ENCODE measurements around the gene WIZ.
A peak's percentile ranks its signal among the peaks of the same experiment; 100 is the strongest.
"Not testable (repeated sequence)": the region's sequence is repeated elsewhere in the genome, so short reads cannot be mapped to it uniquely, and the experiment has no call there.

Gene WIZ, protein sequence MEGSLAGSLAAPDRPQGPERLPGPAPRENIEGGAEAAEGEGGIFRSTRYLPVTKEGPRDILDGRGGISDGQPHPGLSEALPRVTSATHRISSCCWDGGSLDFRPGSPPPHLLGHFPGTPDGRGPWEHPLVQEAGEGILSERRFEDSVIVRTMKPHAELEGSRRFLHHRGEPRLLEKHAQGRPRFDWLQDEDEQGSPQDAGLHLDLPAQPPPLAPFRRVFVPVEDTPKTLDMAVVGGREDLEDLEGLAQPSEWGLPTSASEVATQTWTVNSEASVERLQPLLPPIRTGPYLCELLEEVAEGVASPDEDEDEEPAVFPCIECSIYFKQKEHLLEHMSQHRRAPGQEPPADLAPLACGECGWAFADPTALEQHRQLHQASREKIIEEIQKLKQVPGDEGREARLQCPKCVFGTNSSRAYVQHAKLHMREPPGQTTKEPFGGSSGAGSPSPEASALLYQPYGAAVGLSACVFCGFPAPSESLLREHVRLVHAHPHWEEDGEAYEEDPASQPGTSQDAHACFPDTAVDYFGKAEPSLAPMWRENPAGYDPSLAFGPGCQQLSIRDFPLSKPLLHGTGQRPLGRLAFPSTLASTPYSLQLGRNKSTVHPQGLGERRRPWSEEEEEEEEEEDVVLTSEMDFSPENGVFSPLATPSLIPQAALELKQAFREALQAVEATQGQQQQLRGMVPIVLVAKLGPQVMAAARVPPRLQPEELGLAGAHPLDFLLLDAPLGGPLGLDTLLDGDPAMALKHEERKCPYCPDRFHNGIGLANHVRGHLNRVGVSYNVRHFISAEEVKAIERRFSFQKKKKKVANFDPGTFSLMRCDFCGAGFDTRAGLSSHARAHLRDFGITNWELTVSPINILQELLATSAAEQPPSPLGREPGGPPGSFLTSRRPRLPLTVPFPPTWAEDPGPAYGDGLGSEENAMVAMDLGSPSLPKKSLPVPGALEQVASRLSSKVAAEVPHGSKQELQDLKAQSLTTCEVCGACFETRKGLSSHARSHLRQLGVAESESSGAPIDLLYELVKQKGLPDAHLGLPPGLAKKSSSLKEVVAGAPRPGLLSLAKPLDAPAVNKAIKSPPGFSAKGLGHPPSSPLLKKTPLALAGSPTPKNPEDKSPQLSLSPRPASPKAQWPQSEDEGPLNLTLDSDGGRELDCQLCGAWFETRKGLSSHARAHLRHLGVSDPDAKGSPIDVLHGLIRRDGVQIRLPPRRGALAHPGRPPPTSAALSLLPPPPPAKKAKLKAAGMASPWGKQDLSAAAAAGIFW (N-terminal part only)

DNA sequence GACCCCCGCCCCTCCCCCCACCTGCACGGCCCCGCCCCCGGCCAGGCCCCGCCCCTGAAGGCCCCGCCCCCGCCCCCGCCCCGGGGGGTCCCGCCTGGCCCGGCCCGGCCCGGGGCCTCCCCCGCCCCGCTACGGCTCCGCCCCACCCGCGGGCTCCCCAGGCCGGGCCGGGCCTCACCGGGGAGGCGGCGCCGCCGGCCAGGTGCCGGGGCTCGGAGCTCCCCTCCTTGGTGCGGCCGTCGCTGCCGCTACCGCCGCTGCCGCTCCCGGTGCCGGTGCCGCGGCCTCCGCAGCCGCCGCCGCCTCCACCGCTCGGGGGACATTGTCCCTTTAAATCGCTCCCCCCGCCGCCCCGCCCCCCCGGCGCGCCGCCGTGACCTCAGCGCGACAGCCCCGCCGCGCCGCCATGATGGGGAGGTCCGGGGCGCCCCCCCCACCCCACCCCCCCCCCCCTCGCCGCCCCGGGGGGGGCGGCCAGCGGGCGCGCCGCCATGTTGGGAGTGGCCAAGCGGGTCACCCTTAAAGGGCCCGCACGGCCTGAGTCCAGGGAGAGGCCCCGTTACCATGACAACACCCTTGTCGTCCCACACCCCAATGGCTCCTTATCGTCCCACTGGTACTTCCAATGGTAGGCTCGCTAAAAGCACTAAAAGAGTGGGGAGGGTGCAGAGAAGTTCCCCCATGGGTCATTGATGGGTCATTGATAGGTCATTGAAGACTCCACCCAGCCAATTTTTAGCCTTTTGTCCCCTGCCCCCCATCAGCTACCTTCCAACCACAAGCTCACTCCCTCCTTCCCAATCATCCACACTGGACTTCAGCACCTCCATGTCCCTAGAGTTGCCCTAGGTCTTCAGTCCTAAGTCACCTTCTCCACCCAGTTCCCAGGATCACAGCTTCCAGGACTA, at the start of gene WIZ:
Gene WIZ, minus strand, starts transcription at position 337 of the 908 bp plus-strand sequence. CDS start 1,649 bp downstream, outside the sequence.
- DNase-seq, result peak in 13 of 14 donors; percentile 23 to 83 (median 60)

DNA sequence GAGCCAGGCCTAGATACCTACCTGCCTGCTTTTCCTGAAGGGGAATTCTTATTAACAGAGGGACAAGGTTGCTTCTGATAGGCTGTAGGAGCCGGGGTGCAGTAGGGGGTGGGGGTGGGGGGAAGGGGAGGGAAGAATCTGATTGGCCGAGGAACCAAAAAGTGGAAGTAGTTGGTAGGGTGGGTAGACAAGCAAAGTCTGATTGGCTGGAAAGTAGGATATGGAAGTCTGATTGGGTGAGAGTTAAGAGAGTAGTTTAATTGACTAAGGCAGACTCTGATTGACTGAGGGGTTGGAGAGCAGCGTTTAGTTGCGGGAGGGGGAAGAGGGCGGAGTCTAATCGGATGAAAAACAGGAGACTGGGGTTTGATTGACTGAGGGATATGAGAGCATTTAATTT, 49.2 kb upstream of the WIZ start:
- DNase-seq, result no peak

DNA sequence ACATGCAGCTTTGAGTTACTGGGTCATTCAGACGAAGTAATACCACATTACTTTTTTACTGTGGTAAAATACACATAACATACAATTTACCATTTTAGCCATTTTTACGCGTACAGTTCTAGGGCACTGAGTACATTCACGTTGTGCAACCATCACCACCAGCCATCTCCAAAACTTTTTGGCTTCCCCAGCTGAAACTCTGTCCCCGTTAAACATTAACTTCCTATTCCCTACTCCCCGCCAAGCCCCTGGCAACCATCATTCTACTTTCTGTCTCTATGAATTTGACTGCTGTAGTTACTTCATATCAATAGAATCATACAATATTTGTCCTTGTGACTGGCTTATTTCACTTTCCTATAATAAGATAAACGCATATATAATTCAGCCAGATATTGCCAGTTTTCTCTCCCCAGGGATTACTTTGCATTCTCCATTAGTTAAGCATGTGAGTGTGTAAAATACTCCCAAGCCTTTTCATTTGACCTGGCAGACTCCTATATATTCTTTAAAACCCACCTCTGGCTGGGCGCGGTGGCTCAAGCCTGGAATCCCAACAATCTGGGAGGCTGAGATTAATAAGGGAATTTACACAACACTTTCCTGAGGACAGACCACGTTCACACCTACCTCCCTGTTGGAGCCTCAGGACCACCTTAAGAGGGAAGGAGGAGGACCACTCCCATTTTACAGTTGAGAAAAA, 48.6 kb upstream of the WIZ start:
- no peak for DNase-seq

DNA sequence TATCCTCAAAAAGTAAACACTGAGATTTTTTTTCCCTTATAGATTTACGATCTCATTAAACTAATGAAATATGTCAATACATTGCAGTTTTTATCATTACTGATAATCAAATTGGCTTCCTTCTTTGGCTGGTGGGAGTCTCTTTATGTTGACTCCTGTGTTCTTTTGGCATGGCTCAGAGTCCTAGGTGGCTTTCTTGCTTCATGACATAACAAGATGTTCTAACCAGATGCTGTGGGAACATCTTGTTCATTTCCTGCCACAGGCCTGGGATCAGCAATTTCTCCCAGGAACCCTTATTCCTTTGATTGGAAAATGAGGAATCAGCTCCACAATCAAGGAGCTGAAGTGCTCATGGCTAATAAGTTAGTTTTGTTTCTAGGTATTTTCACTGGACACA, 45.4 kb upstream of the WIZ start:
- DNase-seq, result no peak

DNA sequence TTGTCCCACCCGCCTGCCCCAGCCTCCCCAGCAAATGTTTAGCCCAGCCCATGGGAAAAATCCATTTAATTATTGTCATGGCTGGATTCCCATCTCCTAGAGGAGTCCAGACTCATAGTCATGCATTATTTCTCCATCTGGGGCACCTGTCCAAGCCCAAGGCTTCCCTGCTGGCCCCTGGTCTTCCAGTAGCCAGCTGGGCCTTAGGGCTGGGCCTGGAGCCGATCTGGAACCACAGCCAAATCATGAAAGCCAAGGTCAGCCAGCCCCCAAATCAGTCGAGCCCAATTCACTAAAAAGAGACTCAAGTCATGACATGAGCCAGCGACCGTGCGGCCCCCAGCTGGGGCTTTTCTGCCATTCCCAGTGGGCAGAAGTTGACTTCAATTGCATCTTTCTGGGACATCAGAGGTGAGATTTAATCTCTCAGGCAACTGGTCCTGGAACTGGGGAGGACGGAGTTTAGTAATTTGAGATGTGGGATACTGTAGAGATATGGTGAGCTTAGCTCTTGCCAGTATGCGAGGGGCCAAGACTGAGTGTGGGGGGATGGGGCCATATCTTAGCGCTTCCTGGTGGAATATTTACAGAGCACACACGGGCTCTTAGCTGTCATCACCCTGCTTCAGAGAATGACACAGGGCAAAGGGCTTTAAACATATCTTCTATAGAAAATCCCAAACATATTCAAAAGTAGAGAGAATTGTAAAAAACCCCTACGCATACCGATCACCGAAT, 38.9 kb upstream of the WIZ start:
- no peak for DNase-seq

DNA sequence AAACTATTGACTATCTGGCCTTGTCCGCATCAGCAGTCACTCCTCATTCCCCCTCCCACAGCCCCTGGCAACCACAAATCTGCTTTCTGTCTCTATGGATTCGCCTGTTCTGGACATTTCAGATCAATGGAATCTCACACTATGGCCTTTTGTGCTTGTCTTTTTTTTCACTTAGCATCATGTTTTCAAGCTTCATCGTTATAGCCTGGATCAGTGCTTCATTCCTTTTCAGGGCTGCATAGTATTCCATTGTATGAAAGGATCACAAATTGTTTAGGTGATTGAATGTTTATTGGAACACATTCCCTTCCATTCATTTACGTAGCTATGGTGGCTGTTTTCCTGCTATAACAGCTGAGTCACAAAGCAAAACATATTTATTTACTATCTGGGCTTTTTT, 37.3 kb upstream of the WIZ start:
- no peak for DNase-seq

DNA sequence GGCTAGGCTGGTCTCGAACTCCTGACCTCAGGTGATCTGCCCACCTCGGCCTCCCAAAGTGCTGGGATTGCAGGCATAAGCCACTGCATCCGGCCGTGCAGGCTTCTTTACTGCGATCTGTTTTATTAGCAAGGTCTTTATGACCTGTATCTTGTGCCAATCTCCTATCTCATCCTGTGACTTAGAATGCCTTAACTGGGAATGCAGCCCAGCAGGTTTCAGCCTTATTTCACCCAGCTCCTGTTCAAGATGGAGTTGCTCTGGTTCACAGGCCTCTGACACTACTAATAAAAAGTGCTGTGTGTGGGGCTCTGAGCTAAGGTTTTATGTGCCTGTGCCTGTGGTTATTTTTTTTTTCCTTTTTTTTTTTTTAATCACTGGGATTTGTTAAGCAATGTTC, 36.0 kb upstream of the WIZ start:
- DNase-seq, result not testable (repeated sequence)

DNA sequence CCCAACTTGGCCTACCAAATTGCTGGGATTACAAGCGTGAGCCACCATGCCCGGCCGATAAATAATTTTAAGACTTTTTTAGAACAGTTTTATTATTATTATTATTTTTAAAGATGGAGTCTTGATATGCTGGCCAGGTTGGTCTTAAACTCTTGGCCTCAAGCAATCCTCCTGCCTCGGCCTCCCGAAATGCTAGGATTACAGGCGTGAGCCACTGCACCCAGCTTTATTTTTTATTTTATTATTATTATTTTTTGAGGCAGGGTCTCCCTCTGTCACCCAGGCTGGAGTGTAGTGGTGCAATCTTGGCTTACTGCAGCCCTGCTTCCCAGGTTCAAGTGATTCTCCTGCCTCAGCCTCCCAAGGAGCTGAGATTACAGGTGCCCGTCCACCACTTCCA, 31.2 kb upstream of the WIZ start:
- not testable (repeated sequence) for DNase-seq

DNA sequence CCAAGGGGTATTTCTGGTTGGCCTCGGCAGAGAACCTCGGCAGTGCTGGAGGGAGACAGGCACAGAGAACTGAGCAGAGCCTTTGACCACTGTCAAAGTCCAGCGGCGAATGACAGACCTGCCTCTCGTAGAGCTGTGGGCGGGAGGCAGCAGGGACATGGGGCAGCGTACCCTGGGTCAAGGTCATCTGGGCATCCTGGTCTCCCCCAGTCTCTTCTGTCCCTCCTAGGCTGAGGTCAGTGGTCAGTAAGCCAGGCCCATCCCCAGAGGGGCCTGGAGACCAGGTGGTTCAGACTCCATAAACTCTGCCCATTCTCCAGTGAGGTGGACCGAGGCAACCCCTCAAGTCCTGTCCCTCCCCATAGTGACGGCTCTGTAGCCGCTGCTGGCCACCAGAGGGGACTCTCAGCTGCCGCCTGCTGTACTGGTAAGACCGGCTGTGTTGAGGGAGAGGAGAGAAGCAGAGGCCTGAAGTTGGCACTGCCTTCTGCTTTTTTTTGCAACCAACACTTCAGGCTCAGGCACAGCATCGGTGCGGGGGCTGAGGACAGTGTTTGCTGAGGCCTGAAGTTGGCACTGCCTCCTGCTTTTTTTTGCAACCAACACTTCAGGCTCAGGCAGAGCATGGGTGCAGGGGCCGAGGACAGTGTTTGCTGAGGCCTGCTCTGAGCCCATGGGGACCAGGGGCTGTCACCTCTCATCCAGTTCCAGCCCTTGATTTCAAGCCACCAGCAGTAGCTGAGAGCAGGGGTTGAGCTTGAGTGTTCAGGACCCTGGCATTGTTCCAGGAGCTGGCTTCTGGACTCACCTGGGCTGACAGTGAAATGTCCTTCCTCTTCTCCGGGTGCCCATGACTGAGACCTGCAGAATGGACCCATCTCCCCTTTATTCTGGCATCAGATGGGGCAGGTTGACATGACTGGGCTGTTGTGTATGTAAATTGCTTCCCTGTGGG, 29.9 kb upstream of the WIZ start, which contains the start of gene PGLYRP2:
Gene PGLYRP2, minus strand, starts transcription at position 111 of the 955 bp plus-strand sequence. CDS start 130 bp downstream, outside the sequence.
- DNase-seq, result peak in 2 of 14 donors; percentile 1

DNA sequence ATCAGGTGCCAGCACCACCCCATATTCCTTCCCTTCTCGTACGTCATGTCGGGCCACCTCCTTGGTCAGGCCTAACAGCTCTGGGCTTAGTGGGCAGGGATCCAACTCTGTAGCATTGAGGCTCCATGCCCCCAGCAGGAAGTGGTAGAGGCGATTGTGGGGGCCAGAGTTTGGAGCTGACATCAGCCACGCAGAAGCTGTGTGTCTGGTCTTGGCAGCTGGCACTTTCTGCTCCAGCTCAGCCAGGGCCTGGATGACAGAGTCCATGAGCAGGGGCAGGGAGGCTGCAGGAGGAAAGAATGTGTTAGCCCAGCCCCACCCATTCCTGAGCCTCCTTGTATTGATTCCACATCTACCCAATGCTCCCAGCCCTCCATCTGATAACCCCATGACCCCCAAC, 26.6 kb upstream of the WIZ start:
- DNase-seq, result no peak

DNA sequence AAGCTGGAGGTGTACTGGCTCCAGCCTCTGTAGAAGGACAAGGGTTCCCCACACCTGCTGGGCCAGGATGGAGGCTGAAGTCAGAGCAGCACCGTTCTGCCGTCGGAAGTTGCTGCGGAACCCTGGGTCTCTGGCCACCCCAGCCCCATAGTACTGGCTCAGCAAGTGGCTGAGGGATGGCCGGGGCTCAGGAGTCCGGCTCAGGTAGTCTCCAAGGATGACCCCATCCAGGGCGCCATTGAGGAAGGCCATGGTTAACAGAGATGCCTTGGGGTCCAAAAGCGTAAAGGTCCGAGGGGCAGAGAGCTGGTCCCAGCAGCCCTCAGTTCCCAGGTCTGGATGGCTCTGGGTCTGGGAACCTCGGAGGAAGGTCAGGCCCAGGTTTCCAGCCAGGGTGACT, 25.9 kb upstream of the WIZ start:
- DNase-seq, result no peak

DNA sequence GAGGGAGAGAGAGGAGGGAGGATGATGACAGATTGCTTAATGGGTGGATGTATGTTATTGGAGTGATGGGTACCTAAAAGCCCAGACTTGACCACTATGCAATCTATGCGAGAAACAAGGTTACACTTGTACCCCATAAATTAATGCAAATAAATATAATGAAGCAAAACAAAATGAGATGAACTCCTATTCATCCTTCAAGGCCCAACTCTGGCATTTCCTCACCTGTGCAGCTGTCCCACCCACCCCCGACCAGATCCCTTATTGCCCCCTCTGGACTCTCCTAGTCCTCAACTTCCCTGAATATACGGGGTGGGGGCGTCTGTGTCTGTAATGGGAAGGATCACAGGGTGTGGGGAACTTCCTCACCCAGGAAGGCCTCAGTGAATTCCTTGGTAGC, 25.4 kb upstream of the WIZ start:
- DNase-seq, result no peak

DNA sequence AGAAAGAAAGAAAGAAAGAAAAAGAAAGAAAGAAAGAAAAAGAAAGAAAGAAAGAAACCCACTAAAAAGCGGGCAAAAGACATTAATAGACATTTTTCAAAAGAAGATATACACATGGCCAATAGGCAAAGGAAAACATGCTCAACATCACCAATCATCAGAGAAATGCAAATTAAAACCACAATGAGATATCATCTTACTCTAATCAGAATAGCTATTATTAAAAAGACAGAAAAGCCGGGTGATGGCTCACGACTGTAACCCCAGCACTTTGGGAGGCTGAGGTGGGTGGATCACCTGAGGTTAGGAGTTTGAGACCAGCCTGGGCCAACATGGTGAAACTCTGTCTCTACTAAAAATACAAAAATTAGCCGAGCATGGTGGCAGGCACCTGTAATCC, 24.1 kb upstream of the WIZ start:
- DNase-seq, result not testable (repeated sequence)

DNA sequence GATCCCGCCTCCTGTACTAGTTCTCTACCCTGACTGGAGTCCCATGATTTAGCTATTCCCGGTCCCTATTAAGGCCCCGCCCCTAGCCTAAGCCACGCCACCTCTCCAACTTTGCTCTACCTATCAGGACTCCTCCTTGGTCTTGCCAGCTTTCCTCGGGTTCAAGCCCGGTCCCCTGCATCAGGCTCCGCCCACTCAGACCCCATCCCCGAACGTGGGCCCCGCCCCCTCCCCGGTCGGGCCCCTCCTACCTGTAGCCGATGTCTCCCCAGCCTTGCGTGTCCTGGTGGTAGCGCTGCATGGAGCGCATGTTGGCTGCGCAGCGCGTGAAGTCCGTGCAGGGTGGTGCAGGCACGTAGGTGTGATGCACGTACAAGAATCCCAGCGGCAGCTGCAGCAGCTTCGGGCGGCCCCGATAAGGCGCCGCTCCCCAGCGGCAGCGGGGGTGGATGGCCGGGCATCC, 21.9 kb upstream of the WIZ start:
- no peak for DNase-seq

DNA sequence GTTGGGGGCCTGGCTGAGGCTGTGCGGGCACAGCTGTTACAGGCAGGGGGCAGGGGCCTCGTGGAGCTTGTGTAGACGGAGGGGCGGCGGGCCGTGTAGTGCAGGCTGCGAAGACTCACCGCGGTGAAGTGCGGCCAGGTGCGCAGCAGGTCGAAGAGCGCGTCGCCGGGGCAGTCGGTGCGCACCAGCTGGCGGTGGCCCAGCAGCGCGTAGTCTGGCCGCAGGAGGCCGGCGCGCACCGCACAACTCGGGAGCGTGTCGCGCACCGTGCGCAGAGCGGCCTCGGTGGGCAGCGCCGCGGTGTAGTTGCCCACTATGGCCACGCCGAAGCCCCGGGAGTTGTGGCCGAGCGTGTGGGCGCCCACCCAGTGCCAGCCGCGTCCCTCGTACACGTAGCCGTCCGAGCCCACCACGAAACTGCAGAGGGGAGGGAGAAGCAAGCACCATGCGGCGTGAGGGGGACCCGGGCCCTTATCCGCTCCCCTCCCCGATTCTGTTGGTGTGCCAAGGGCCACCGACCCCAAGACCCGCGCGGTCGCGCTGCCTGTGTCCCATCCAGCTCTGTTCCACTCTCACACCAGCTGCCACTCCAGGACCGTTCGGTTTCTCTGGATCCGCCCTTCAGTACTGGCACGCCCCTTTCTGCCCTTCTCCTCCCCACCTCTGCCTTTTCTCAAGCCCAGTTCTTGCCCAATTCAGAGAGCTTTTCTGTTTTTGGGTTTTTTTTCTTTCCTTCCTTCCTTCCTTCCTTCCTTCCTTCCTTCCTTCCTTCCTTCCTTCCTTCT, 19.9 kb upstream of the WIZ start:
- no peak for DNase-seq

DNA sequence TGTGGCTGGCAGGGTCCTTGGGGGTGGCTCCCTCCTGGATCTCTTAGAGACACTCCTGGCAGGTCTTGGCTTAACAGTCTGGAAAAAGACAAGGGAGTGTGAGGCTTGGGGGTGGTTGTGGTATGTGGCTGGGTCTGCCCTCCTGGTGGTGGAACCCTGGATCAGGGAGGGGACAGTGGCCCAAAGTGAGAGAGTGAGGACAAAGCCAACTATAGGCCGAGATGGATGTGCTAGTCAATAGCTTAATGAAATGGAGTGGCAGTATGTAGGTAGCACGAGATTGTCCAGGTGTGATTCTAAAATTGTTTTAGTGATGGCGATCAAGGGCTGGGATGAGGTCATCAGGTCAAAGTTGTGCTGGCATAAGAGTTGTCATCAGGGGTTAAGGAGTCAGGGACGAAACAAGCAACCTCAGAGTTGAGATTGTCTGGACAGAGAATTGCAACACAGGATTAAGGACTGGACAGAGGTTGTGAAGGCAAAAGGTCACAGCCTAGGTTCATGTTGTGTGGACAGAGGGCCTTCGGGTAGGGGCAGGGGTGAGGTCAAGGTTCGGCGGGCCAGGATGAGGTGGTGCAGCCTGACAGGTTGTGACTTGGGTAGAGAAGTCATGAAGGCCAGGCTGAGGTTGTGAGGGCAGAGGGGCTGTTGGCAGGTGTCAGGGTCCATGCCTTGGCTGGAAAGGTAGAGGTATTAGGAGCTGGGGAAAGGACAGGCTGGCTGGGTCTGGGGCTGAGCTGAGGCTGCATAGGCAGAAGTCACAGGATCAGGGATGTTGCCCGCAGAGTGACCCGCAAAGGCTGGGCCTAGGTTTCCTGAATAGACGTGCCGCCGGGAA, 19.1 kb upstream of the WIZ start:
- no peak for DNase-seq

DNA sequence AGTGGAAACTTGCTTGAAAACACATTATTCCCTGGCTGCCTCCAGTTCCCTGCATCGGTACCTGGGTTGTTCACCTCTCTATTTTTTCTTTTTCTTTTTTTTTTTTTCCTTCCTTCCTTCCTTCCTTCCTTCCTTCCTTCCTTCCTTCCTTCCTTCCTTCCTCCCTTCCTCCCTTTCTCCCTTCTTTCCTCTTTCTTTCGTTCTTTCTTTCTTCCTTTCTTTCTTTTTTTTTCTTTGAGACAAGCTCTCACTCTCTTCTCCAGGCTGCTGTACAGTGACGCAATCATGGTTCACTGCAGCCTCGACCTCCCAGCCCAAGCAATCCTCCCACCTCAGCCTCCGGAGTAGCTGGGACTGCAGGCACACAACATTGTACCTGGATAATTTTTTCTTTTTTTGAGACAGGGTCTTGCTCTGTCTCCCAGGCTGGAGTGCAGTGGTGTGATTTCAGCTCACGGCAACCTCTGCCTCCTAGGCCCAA, 18.0 kb upstream of the WIZ start:
- DNase-seq, result no peak
